Thyroid gland (tissue), 4 donors: Measurements from ENCODE around the gene GALNTL6.
A peak's percentile ranks its signal among the peaks of the same experiment; 100 is the strongest.

Experiments used
- POLR2A ChIP-seq, 2 donors: fragments of 450-650 bp; IDR thresholded peaks; one replicate each; pipeline ENCODE4 v1.6.1; 2017; ENCODE audit warnings: antibody characterized with exemption in 2 of 2, mild to moderate bottlenecking in 2 of 2, moderate library complexity in 1 of 2
- TF ChIP-seq, protein P1 (sequence below), 6 experiments: fragments of 200-600 bp in 3 of 6; fragments of 450-650 bp in 3 of 6; sonication (generic) in 3 of 6; IDR thresholded peaks; one replicate each; pipeline ENCODE4 v1.5.1; 2016 to 2019; ENCODE audit warnings: antibody characterized with exemption in 6 of 6, mild to moderate bottlenecking in 2 of 6, inconsistent platforms in 1 of 6, moderate library complexity in 1 of 6

DNA sequence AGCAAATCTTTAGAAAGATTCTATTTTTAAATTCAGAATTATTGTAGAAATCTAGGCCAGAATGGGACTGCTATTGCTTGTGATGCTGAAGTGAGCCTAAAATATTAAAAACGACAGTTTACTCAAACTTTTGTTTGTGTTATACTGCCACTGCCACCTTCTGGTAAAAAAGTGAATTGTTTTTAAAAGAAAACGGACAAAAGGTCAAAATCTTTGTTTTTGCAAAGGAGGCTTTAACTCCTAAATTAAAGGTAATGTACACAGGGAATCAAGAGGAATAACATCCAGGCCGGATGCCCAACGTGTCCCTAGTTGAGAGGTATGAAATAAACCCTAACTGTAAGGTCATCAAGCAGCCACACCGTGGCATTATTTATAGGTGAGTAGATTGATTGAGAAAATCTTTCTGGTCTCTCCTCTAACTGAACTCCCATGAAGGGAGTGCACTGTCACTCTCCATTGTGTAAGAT, 1017.1 kb downstream of the GALNTL6 start:
- TF ChIP-seq, protein P1, sequence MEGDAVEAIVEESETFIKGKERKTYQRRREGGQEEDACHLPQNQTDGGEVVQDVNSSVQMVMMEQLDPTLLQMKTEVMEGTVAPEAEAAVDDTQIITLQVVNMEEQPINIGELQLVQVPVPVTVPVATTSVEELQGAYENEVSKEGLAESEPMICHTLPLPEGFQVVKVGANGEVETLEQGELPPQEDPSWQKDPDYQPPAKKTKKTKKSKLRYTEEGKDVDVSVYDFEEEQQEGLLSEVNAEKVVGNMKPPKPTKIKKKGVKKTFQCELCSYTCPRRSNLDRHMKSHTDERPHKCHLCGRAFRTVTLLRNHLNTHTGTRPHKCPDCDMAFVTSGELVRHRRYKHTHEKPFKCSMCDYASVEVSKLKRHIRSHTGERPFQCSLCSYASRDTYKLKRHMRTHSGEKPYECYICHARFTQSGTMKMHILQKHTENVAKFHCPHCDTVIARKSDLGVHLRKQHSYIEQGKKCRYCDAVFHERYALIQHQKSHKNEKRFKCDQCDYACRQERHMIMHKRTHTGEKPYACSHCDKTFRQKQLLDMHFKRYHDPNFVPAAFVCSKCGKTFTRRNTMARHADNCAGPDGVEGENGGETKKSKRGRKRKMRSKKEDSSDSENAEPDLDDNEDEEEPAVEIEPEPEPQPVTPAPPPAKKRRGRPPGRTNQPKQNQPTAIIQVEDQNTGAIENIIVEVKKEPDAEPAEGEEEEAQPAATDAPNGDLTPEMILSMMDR (IDR thresholded peaks at IDR 0.05), result peak in 4 of 6 experiments; percentile 50 to 66 (median 57)
- no peak for TF ChIP-seq POLR2A (IDR thresholded peaks at IDR 0.05)
